Activated CD8-positive, alpha-beta T cell treated with anti-CD3 and anti-CD28 coated beads for 36 hours (primary cell): ENCODE measurements around the gene KCTD5. TPM values are rescaled to one million over a fixed set of nuclear protein-coding genes. Genes with fewer than 3 reads are reported as not detected.

ENCODE experiments used
- ATAC-seq: fragments of 200-7000 bp; cut with Tn5 transposase; one replicate; pipeline ENCODE4 v1.10.0; 2021; ENCODE audit warnings: mild to moderate bottlenecking, moderate library complexity
- CTCF ChIA-PET: fragments of 350-600 bp; sonication (Branson Sonifier 250); formaldehyde crosslinking; loops from one replicate; lab custom pipeline; 2021; ENCODE audit warnings: antibody characterized with exemption; lab: Charles Lee
- POLR2A ChIA-PET: fragments of 350-600 bp; sonication (Branson Sonifier 250); formaldehyde crosslinking; loops from one replicate; lab custom pipeline; 2021; ENCODE audit warnings: antibody characterized with exemption; lab: Charles Lee
- DNase-seq: peaks from one replicate; pipeline ENCODE4 v3.0.0-alpha.2; 2020
- H3K27ac Mint-ChIP-seq: one replicate; pipeline ENCODE4 v1.8.0; 2021; ENCODE audit warnings: mild to moderate bottlenecking, mixed read lengths
- H3K27me3 Mint-ChIP-seq: one replicate; pipeline ENCODE4 v1.8.0; 2021; ENCODE audit warnings: mixed read lengths
- H3K36me3 Mint-ChIP-seq: one replicate; pipeline ENCODE4 v1.8.0; 2021; ENCODE audit warnings: low read depth, mixed read lengths
- H3K4me1 Mint-ChIP-seq: one replicate; pipeline ENCODE4 v1.8.0; 2021; ENCODE audit warnings: low read depth, mixed read lengths
- H3K4me3 Mint-ChIP-seq: one replicate; pipeline ENCODE4 v1.8.0; 2021; ENCODE audit warnings: mild to moderate bottlenecking, moderate library complexity, mixed read lengths
- H3K9me3 Mint-ChIP-seq: one replicate; pipeline ENCODE4 v1.8.0; 2021; ENCODE audit warnings: mixed read lengths
- intact Hi-C: fragments of 100-400 bp; cut with micrococcal nuclease; formaldehyde crosslinking; loops from one replicate; pipeline ENCODE4 v1.10.0; 2022
- total RNA-seq, 2 experiments: library from RNA; stranded (reverse); gene quantifications; one replicate each; pipeline ENCODE4 v1.2.3, GENCODE V29; 2021
- TF ChIP-seq, protein P1 (sequence below): fragments of 200-600 bp; IDR thresholded peaks from one replicate; pipeline ENCODE4 v1.8.0; 2022; ENCODE audit warnings: antibody characterized with exemption, mild to moderate bottlenecking

KCTD5 gene
- total RNA-seq, 2 experiments from 2014 or later: 26.0 to 27.3 TPM

DNA sequence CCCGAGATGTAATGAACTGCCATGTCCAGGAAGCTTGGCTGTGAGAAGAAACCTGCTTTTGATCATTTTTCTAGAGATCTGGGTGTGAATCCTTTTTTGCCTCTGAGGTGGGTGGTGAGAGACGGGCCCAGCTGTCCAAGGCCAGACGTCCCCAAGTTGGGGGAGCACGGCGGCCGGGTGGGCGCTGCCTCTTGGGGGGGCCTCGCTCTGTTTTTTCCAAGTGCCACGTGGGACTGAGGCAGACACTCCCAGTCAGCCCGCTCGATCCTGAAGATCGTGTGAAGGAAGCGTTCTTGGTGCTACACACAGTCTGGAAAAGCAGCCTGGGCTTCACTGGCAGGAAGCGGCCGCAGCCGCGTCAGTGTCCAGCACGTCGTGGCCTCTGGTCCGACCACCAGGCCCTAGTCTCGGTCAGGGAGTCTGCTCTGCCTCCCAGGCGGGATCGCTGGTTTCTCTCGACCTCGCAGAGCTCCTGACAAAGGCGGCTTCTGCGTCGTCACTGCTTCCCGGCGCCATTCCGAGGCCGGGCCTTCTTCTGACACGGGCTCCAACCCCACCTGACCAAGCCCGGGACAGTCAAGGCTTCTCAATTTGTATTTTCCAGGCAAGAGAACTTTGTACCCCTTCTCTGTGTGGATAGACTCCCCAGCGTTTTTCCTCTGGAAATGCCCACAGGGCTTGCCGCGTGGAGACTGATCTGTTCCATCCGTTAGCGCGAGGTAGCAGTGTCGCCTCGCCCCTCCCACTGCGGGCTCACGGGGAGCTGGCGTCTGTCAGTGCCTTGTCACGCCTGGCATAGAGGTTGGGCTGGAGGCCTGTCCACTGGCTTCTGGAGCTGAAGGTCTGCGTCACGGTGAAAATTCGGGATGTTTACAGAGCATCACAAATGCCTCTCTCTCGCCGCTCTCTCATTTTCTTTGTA is 25.3 kb downstream of the KCTD5 start:
- CTCF ChIA-PET: no interaction called here
- POLR2A ChIA-PET: no interaction called here
- no peaks in the 10 kb centered on the region for H3K27me3 Mint-ChIP-seq
- TF ChIP-seq, protein P1, sequence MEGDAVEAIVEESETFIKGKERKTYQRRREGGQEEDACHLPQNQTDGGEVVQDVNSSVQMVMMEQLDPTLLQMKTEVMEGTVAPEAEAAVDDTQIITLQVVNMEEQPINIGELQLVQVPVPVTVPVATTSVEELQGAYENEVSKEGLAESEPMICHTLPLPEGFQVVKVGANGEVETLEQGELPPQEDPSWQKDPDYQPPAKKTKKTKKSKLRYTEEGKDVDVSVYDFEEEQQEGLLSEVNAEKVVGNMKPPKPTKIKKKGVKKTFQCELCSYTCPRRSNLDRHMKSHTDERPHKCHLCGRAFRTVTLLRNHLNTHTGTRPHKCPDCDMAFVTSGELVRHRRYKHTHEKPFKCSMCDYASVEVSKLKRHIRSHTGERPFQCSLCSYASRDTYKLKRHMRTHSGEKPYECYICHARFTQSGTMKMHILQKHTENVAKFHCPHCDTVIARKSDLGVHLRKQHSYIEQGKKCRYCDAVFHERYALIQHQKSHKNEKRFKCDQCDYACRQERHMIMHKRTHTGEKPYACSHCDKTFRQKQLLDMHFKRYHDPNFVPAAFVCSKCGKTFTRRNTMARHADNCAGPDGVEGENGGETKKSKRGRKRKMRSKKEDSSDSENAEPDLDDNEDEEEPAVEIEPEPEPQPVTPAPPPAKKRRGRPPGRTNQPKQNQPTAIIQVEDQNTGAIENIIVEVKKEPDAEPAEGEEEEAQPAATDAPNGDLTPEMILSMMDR: no peak
- no peak overlapping the region for H3K27ac Mint-ChIP-seq
- H3K4me1 Mint-ChIP-seq: no peaks in the 10 kb centered on the region
- DNase-seq: no peak
- intact Hi-C loops: no loop called here
- no peaks in the 10 kb centered on the region for H3K9me3 Mint-ChIP-seq
- no peak for ATAC-seq
- H3K4me3 Mint-ChIP-seq: no peak overlapping the region
- H3K36me3 Mint-ChIP-seq: peaks cover 3% of the 10 kb centered on the region

DNA sequence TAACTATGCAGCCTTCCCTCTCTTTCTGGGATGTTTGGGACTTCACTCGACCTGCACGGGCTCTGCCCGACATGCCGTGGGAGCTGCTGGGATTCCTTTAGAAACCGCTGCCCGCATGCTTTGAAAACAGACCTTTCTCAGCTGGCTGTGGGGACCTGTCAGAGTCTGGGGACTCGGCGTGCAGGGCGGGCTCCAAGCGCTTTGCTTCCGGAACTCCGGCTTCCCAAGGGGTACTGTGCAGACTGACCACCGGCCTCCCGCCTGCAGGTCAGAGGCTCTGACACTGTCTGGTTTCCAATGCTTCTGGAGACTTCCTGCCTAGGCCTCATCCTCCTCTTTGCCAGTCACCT is 25.9 kb downstream of the KCTD5 start:
- no peak overlapping the region for H3K4me3 Mint-ChIP-seq
- ChIA-PET CTCF (no interaction called here), POLR2A (no interaction called here)
- no peaks in the 10 kb centered on the region for H3K9me3 Mint-ChIP-seq
- intact Hi-C loops: no loop called here
- DNase-seq (no peak), ATAC-seq (no peak)
- TF ChIP-seq, protein P1: no peak
- no peak overlapping the region for H3K27ac Mint-ChIP-seq
- no peaks in the 10 kb centered on the region for H3K27me3 Mint-ChIP-seq
- H3K4me1 Mint-ChIP-seq: no peaks in the 10 kb centered on the region
- H3K36me3 Mint-ChIP-seq: peaks cover 3% of the 10 kb centered on the region

DNA sequence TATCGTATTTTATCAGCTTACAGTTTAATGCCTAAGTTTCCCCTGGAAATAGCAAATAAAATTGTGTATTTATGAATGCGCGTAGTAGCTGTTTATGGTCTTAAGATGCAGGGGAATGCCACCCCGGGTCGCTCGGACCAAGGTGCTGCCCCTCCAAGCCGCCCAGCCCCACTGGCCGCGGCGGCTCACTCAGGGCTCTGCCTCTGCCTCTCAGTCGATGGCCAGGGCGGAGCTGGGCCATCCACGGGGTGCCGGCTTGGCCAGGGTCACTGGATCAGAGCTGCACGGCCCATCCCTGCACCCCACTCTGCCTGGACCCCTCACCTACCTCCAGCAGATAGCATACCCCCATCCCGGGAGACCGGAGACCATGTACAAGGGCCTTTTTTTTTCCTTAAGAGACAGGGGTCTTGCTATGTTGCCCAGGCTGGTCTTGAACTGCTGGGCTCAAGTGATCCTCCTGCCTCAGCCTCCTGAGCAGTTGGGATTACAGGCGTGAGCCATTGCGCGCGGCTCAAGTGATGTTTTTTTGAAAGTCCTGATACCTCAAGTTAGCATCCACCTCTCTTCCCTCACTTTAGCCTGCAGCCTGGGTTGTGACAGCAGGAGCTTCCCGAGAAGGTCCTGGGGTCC is 26.7 kb downstream of the KCTD5 start:
- Mint-ChIP-seq H3K27me3 (no peaks in the 10 kb centered on the region), H3K9me3 (no peaks in the 10 kb centered on the region), H3K27ac (no peak overlapping the region), H3K36me3 (peaks cover 3% of the 10 kb centered on the region), H3K4me3 (no peak overlapping the region), H3K4me1 (no peaks in the 10 kb centered on the region)
- CTCF ChIA-PET: no interaction called here
- POLR2A ChIA-PET: no interaction called here
- ATAC-seq: no peak
- no peak for DNase-seq
- intact Hi-C loops: no loop called here
- TF ChIP-seq, protein P1: no peak

DNA sequence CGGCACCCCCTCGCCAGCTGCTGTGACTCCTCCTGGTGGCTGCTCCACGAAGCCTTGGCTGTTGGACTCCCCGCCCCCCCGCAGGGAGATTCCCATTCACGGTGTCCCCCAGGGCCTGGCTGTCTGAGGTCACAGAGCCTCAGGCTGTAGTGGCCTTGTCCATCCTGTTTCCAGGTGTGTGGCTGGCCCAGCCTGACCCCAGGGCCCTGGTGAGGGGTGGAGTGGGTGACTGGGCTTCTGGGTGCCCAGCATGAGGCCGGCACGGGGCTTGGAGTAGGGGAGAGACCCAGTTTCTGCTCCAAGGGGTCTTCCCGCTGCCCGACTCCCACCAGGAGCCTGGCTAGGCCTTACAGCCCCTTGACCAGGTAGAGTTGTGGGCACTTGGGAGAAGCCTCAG is 27.3 kb downstream of the KCTD5 start:
- intact Hi-C loops: no loop called here
- ChIA-PET CTCF (no interaction called here), POLR2A (no interaction called here)
- H3K9me3 Mint-ChIP-seq: no peaks in the 10 kb centered on the region
- H3K27ac Mint-ChIP-seq: no peak overlapping the region
- TF ChIP-seq, protein P1: no peak
- H3K4me1 Mint-ChIP-seq: no peaks in the 10 kb centered on the region
- no peaks in the 10 kb centered on the region for H3K27me3 Mint-ChIP-seq
- H3K4me3 Mint-ChIP-seq: no peak overlapping the region
- peaks cover 3% of the 10 kb centered on the region for H3K36me3 Mint-ChIP-seq
- ATAC-seq (no peak), DNase-seq (no peak)

DNA sequence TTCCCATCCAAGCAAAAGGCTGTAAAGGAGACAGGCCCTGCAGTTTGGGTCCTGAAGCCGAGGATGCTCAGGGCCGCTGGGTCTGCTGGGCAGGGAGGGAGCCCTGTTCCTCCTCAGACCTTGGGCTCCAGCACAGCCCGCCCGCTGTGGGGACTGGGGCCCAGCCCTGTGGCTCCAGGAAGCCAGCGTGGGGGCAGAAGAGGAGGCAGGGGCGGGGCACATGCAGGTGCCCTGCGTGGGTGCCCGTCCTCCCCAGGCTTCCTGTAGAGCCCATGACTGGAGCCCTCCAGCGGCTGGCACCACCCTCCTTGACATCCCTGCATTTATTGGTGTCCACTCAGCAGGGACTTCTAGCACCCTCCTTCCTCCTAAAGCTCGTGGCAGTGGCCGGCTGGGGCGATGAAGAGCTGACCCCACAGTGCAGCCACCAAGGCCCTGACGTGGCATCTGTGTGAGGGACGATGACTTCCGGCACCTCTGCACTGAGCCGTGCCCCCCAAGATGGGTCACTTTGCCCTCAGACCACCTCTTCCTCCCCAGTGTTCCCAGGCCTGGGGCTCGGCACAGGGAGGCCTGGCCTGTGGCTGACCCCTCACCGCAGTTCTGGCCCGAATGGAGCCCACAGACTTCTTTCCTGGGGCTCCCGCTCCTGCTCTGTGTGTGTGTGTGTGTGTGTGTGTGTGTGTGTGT is 27.8 kb downstream of the KCTD5 start:
- TF ChIP-seq, protein P1: no peak
- H3K4me1 Mint-ChIP-seq: peaks cover 4% of the 10 kb centered on the region
- ATAC-seq: peak; percentile 37
- H3K36me3 Mint-ChIP-seq: peaks cover 2% of the 10 kb centered on the region
- H3K4me3 Mint-ChIP-seq: no peak overlapping the region
- ChIA-PET POLR2A (interaction anchor here (0.8 kb wide), 1 partner anchor 42 kb away, joined by 3 read pairs; the partner anchor contains the start of gene SRRM2), CTCF (no interaction called here)
- DNase-seq: no peak
- H3K9me3 Mint-ChIP-seq: no peaks in the 10 kb centered on the region
- H3K27ac Mint-ChIP-seq: no peak overlapping the region
- H3K27me3 Mint-ChIP-seq: no peaks in the 10 kb centered on the region
- intact Hi-C loops: no loop called here
